Mesenchymal stem cell (in vitro differentiated cells and primary cell): ENCODE measurements around the gene SV2B.
A peak's percentile ranks its signal among the peaks of the same experiment; 100 is the strongest.

Experiments used
- DNase-seq: peaks from one replicate; pipeline ENCODE4 v3.0.0-alpha.2; 2013
- H2AFZ ChIP-seq: one replicate; pipeline ENCODE4 v1.6.1; 2013; ENCODE audit warnings: low read depth, mild to moderate bottlenecking, control low read depth, inconsistent platforms, low read length, moderate library complexity
- H2AK5ac ChIP-seq: 2 replicates; pipeline ENCODE4 v1.6.1; 2013; ENCODE audit warnings: low read length, moderate library complexity, mild to moderate bottlenecking, inconsistent platforms; ENCODE audit not compliant: severe bottlenecking
- H2BK120ac ChIP-seq: one replicate; pipeline ENCODE4 v1.6.1; 2013; ENCODE audit warnings: low read depth, mild to moderate bottlenecking, inconsistent platforms, low read length, moderate library complexity
- H2BK12ac ChIP-seq, 2 experiments: one replicate each; pipeline ENCODE4 v1.6.1; 2013; ENCODE audit warnings: inconsistent platforms in 2 of 2, low read length in 2 of 2, mild to moderate bottlenecking in 2 of 2, moderate library complexity in 2 of 2, control low read depth in 1 of 2
- H2BK15ac ChIP-seq: one replicate; pipeline ENCODE4 v1.6.1; 2013; ENCODE audit warnings: mild to moderate bottlenecking, low read depth, inconsistent platforms; ENCODE audit not compliant: poor library complexity, severe bottlenecking
- H2BK5ac ChIP-seq: 2 replicates; pipeline ENCODE4 v1.6.1; 2013; ENCODE audit warnings: low read depth, mild to moderate bottlenecking, low read length, control low read depth, inconsistent platforms; ENCODE audit not compliant: poor library complexity, severe bottlenecking
- H3K14ac ChIP-seq, 2 experiments: one replicate each; pipeline ENCODE4 v1.6.1; 2013; ENCODE audit warnings: inconsistent platforms in 2 of 2, low read length in 2 of 2, control low read depth in 1 of 2, mild to moderate bottlenecking in 1 of 2, moderate library complexity in 1 of 2
- H3K18ac ChIP-seq, 2 experiments: one replicate each; pipeline ENCODE4 v1.6.1; 2013; ENCODE audit warnings: inconsistent platforms in 2 of 2, low read length in 2 of 2, control low read depth in 1 of 2, low read depth in 1 of 2, mild to moderate bottlenecking in 1 of 2
- H3K23ac ChIP-seq, 2 experiments: one replicate each; pipeline ENCODE4 v1.6.1; 2013; ENCODE audit warnings: inconsistent platforms in 2 of 2, low read length in 2 of 2, mild to moderate bottlenecking in 2 of 2, moderate library complexity in 2 of 2, control low read depth in 1 of 2
- H3K27ac ChIP-seq: 2 replicates; pipeline ENCODE4 v1.5.1; 2013; ENCODE audit warnings: mild to moderate bottlenecking, moderate library complexity, low read length, control low read depth, inconsistent platforms; ENCODE audit not compliant: poor library complexity, severe bottlenecking
- H3K27me3 ChIP-seq, 2 experiments: 2 replicates each; pipeline versions ENCODE4 v1.6.1 to v1.7.0; 2013; ENCODE audit warnings: low read length in 2 of 2, mild to moderate bottlenecking in 2 of 2, moderate library complexity in 2 of 2, control low read depth in 1 of 2, inconsistent platforms in 1 of 2; ENCODE audit not compliant: control insufficient read depth in 1 of 2, insufficient read depth in 1 of 2
- H3K36me3 ChIP-seq, 2 experiments: 2 replicates each; pipeline versions ENCODE4 v1.6.1 to v1.7.0; 2013; ENCODE audit warnings: low read length in 2 of 2, control low read depth in 1 of 2, inconsistent platforms in 1 of 2, low read depth in 1 of 2, mild to moderate bottlenecking in 1 of 2; ENCODE audit not compliant: insufficient read depth in 2 of 2, control insufficient read depth in 1 of 2
- H3K4ac ChIP-seq, 2 experiments: one replicate each; pipeline ENCODE4 v1.6.1; 2013; ENCODE audit warnings: inconsistent platforms in 2 of 2, low read length in 2 of 2, mild to moderate bottlenecking in 2 of 2, moderate library complexity in 2 of 2, control low read depth in 1 of 2, low read depth in 1 of 2
- H3K4me1 ChIP-seq: 2 replicates; pipeline ENCODE4 v1.6.1; 2013; ENCODE audit warnings: low read depth, low read length, control low read depth; ENCODE audit not compliant: control insufficient read depth, insufficient read depth
- H3K4me2 ChIP-seq: 2 replicates; pipeline ENCODE4 v1.6.1; 2013; ENCODE audit warnings: low read length, mild to moderate bottlenecking, inconsistent platforms; ENCODE audit not compliant: poor library complexity, severe bottlenecking
- H3K4me3 ChIP-seq, 2 experiments: 2 replicates each; pipeline versions ENCODE4 v1.5.1 to v1.7.0; 2013; ENCODE audit warnings: low read length in 2 of 2, mild to moderate bottlenecking in 2 of 2, control low read depth in 1 of 2, low read depth in 1 of 2; ENCODE audit not compliant: insufficient read depth in 1 of 2
- H3K79me1 ChIP-seq: replicated peaks from 2 replicates; pipeline ENCODE4 v1.6.1; 2013; ENCODE audit warnings: mild to moderate bottlenecking, control low read depth, low read length, inconsistent platforms; ENCODE audit not compliant: poor library complexity, severe bottlenecking
- H3K9ac ChIP-seq: 2 replicates; pipeline ENCODE4 v1.7.0; 2013; ENCODE audit warnings: mild to moderate bottlenecking, low read length, moderate library complexity
- H3K9me3 ChIP-seq: 2 replicates; pipeline ENCODE4 v1.7.0; 2013; ENCODE audit warnings: mild to moderate bottlenecking, low read length; ENCODE audit not compliant: control insufficient read depth
- H4K8ac ChIP-seq: one replicate; pipeline ENCODE4 v1.6.1; 2013; ENCODE audit warnings: inconsistent platforms, mild to moderate bottlenecking, low read length, moderate library complexity
- H4K91ac ChIP-seq: one replicate; pipeline ENCODE4 v1.6.1; 2013; ENCODE audit warnings: mild to moderate bottlenecking, low read length, inconsistent platforms
- WGBS: methylation state at CpG from one replicate; pipeline ENCODE4 v1.1.7; 2013; ENCODE audit warnings: mixed read lengths; 5-methylcytosine and 5-hydroxymethylcytosine counted together

Gene SV2B

GRCh38 chr15:91055548-91056331, 44.3 kb upstream of the SV2B start:
- Histone ChIP-seq H3K23ac (no peak overlapping the region), H2BK15ac (no peak overlapping the region), H2BK120ac (no peak overlapping the region), H3K79me1 (no peaks in the 10 kb centered on the region), H2AK5ac (no peak overlapping the region), H2BK5ac (no peak overlapping the region), H3K4me2 (no peak overlapping the region), H3K36me3 (no peaks in the 10 kb centered on the region), H3K4ac (no peak overlapping the region), H4K8ac (no peak overlapping the region), H3K27me3 (peaks cover 27 to 72% of the 10 kb centered on the region in 2 experiments), H4K91ac (no peak overlapping the region), H3K4me1 (peaks cover 2% of the 10 kb centered on the region), H3K27ac (no peak overlapping the region), H3K14ac (no peak overlapping the region), H3K18ac (no peak overlapping the region), H2AFZ (no peak overlapping the region), H3K9ac (no peak overlapping the region), H3K9me3 (no peaks in the 10 kb centered on the region), H3K4me3 (no peak overlapping the region), H2BK12ac (no peak overlapping the region)
- peak; percentile 58 for DNase-seq
- WGBS = 30% methylated on average over 11 of the region's 11 CpGs

GRCh38 chr15:91061230-91061629, 38.8 kb upstream of the SV2B start:
- no peaks in the 10 kb centered on the region for H3K36me3 ChIP-seq
- no peak overlapping the region for H3K9ac ChIP-seq
- no peak overlapping the region for H3K4me3 ChIP-seq
- no peaks in the 10 kb centered on the region for H3K4me1 ChIP-seq
- no peak overlapping the region for H2BK120ac ChIP-seq
- DNase-seq = no peak
- H3K4me2 ChIP-seq = no peak overlapping the region
- WGBS = 83% methylated on average over 2 of the region's 2 CpGs
- H3K14ac ChIP-seq = no peak overlapping the region
- H2BK5ac ChIP-seq = no peak overlapping the region
- no peak overlapping the region for H3K18ac ChIP-seq
- no peak overlapping the region for H4K8ac ChIP-seq
- H2BK12ac ChIP-seq = no peak overlapping the region
- H2AFZ ChIP-seq = no peak overlapping the region
- H2BK15ac ChIP-seq = no peak overlapping the region
- no peak overlapping the region for H4K91ac ChIP-seq
- no peak overlapping the region for H3K4ac ChIP-seq
- no peak overlapping the region for H3K23ac ChIP-seq
- no peak overlapping the region for H3K27ac ChIP-seq
- H3K9me3 ChIP-seq = peaks cover 3% of the 10 kb centered on the region
- H3K79me1 ChIP-seq = no peaks in the 10 kb centered on the region
- H2AK5ac ChIP-seq = no peak overlapping the region
- H3K27me3 ChIP-seq = peaks cover 11 to 37% of the 10 kb centered on the region in 2 experiments

GRCh38 chr15:91061997-91062396, 38.1 kb upstream of the SV2B start:
- Histone ChIP-seq H3K36me3 (no peaks in the 10 kb centered on the region), H3K79me1 (no peaks in the 10 kb centered on the region), H3K27me3 (peaks cover 11 to 36% of the 10 kb centered on the region in 2 experiments), H2BK5ac (no peak overlapping the region), H3K9ac (no peak overlapping the region), H3K27ac (no peak overlapping the region), H3K4ac (no peak overlapping the region), H3K4me2 (no peak overlapping the region), H4K8ac (no peak overlapping the region), H2AK5ac (no peak overlapping the region), H3K9me3 (peaks cover 3% of the 10 kb centered on the region), H3K4me3 (no peak overlapping the region), H3K18ac (no peak overlapping the region), H2BK120ac (no peak overlapping the region), H3K4me1 (no peaks in the 10 kb centered on the region), H2BK12ac (no peak overlapping the region), H2AFZ (no peak overlapping the region), H3K23ac (no peak overlapping the region), H4K91ac (no peak overlapping the region), H3K14ac (no peak overlapping the region), H2BK15ac (no peak overlapping the region)
- WGBS = 78% methylated on average over 5 of the region's 5 CpGs
- no peak for DNase-seq

GRCh38 chr15:91065505-91065904, 34.6 kb upstream of the SV2B start:
- Histone ChIP-seq H2BK5ac (no peak overlapping the region), H3K4ac (no peak overlapping the region), H3K23ac (no peak overlapping the region), H3K4me3 (no peak overlapping the region), H3K4me1 (no peaks in the 10 kb centered on the region), H3K27me3 (peaks cover 0 to 14% of the 10 kb centered on the region in 2 experiments), H3K36me3 (no peaks in the 10 kb centered on the region), H2BK12ac (no peak overlapping the region), H3K9me3 (peaks cover 3% of the 10 kb centered on the region), H3K27ac (no peak overlapping the region), H2BK15ac (no peak overlapping the region), H3K18ac (no peak overlapping the region), H3K14ac (no peak overlapping the region), H3K9ac (no peak overlapping the region), H4K91ac (no peak overlapping the region), H2AFZ (no peak overlapping the region), H4K8ac (no peak overlapping the region), H2AK5ac (no peak overlapping the region), H3K79me1 (no peaks in the 10 kb centered on the region), H3K4me2 (no peak overlapping the region), H2BK120ac (no peak overlapping the region)
- 88% methylated on average over 1 of the region's 2 CpGs for WGBS
- no peak for DNase-seq
